HG03571 (cell line): ENCODE measurements around the gene RASSF7.
A peak's percentile ranks its signal among the peaks of the same experiment; 100 is the strongest.

Source experiments
- ATAC-seq: cut with Tn5 transposase; IDR thresholded peaks from one replicate; pipeline ENCODE4 v1.9.1; 2021; ENCODE audit not compliant: unreplicated experiment

Gene RASSF7

GRCh38 chr11:550746-551085, 10.1 kb upstream of the RASSF7 start:
- ATAC-seq, result no peak

GRCh38 chr11:551131-551530, 9.6 kb upstream of the RASSF7 start:
- no peak for ATAC-seq

- no peak for ATAC-seq
Measured at GRCh38 chr11:551596-551995, 9.2 kb upstream of the RASSF7 start.

GRCh38 chr11:553083-553987, 7.4 kb upstream of the RASSF7 start:
- no peak for ATAC-seq

- no peak for ATAC-seq
Measured at GRCh38 chr11:553988-554340, 6.8 kb upstream of the RASSF7 start.

GRCh38 chr11:554428-555226, 6.1 kb upstream of the RASSF7 start:
- ATAC-seq, result no peak

GRCh38 chr11:555227-555779, 5.5 kb upstream of the RASSF7 start:
- ATAC-seq, result no peak

- ATAC-seq, result no peak
Measured at GRCh38 chr11:555780-556661, 4.7 kb upstream of the RASSF7 start.

- ATAC-seq, result no peak
Measured at GRCh38 chr11:556662-557256, 4.0 kb upstream of the RASSF7 start.

- ATAC-seq, result no peak
Measured at GRCh38 chr11:557328-558132, 3.2 kb upstream of the RASSF7 start.

GRCh38 chr11:558503-558902, 2.3 kb upstream of the RASSF7 start:
- no peak for ATAC-seq

- no peak for ATAC-seq
Measured at GRCh38 chr11:559020-559620, 1.6 kb upstream of the RASSF7 start.

GRCh38 chr11:559712-560304, 962 bp upstream of the RASSF7 start:
- ATAC-seq, result no peak

- ATAC-seq, result peak; percentile 9
Measured at GRCh38 chr11:561148-562003, 606 bp downstream of the RASSF7 start.

- no peak for ATAC-seq
Measured at GRCh38 chr11:562046-562645, 1.4 kb downstream of the RASSF7 start.

- ATAC-seq, result no peak
Measured at GRCh38 chr11:563066-563811, 2.5 kb downstream of the RASSF7 start.
